GM10248 (cell line): ENCODE measurements around the gene RNF123.

Source experiments
- CTCF ChIA-PET: fragments of 300-600 bp; sonication (Branson Sonifier 250); formaldehyde crosslinking; extraction: SDS; loops from one replicate; lab custom pipeline; 2021; ENCODE audit warnings: antibody characterized with exemption; lab: Yijun Ruan, JAX
- POLR2A ChIA-PET: fragments of 350-650 bp; sonication (Branson Sonifier 250); formaldehyde crosslinking; extraction: SDS; loops from one replicate; lab custom pipeline; 2020; ENCODE audit warnings: antibody characterized with exemption; lab: Yijun Ruan, JAX
- DNase-seq: peaks from one replicate; pipeline ENCODE4 v3.0.0; 2012; ENCODE audit errors: extremely low spot score
- TF ChIP-seq, protein P1 (sequence below): IDR thresholded peaks from 2 replicates; pipeline ENCODE4 v1.5.1; 2012; ENCODE audit warnings: mild to moderate bottlenecking, low read depth; ENCODE audit errors: extremely low read depth, missing control alignments, control extremely low read depth

Gene RNF123

DNA sequence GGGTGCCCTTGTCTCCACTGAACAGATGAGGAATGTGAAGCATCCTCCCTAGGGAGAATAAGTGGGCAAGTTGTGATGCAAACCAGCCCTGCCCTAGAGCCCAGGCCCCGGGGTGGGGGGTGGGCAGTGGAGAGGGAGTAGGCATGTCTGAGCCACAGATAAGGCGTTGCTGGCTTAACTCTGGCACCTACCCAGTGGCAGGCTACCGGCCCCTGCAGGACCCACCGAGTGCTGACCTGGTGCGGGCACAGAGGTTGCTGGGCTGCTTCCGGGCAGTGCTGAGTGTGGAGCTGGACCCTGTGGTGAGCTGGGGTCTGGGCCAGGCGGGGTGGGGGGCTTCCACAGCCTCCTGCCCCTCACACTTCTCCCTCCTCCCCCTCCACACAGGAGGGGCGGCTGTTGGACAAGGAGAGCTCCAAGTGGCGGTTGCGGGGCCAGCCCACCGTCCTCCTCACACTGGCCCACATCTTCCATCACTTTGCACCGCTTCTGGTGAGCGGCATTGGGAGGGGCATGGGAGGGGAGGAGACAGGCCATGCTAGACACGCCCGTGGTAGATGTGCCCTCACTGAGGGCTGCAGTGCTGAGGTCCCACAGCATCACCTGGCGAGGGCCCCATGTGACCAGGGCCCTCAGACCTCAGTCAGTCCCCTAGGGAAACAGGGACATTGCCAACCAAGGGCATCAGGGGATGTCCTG, 10.1 kb downstream of the RNF123 start:
- DNase-seq, result no peak
- ChIA-PET POLR2A (no interaction called here), CTCF (interaction anchor here (1.3 kb wide), 1 partner anchor 160 kb away, joined by 5 read pairs; no protein-coding TSS in a partner anchor)
- TF ChIP-seq, protein P1, sequence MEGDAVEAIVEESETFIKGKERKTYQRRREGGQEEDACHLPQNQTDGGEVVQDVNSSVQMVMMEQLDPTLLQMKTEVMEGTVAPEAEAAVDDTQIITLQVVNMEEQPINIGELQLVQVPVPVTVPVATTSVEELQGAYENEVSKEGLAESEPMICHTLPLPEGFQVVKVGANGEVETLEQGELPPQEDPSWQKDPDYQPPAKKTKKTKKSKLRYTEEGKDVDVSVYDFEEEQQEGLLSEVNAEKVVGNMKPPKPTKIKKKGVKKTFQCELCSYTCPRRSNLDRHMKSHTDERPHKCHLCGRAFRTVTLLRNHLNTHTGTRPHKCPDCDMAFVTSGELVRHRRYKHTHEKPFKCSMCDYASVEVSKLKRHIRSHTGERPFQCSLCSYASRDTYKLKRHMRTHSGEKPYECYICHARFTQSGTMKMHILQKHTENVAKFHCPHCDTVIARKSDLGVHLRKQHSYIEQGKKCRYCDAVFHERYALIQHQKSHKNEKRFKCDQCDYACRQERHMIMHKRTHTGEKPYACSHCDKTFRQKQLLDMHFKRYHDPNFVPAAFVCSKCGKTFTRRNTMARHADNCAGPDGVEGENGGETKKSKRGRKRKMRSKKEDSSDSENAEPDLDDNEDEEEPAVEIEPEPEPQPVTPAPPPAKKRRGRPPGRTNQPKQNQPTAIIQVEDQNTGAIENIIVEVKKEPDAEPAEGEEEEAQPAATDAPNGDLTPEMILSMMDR, result no peak

DNA sequence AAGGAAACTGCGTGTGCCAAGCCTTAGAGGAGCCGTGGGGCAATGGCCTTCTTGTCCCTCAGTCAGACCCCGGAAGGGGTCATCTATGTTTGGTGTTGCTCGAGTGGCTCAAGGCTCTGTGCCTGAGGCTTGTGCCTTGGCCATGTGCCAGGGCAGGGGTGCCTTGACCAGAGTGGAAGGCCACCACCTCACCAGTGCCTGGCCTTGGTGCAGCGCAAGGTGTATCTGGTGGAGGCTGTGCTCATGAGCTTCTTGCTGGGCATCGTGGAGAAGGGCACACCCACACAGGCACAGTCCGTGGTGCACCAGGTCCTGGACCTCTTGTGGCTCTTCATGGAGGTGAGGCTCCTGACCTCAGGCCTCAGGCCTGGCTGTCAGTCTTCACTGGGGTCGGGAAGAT, 10.7 kb downstream of the RNF123 start:
- no peak for DNase-seq
- TF ChIP-seq, protein P1, result no peak
- ChIA-PET POLR2A (no interaction called here), CTCF (interaction anchor here (1.3 to 5.0 kb wide), 2 partner anchors 19 to 160 kb away, joined by 5 to 37 read pairs; partner anchors contain the start of gene AMIGO3)

DNA sequence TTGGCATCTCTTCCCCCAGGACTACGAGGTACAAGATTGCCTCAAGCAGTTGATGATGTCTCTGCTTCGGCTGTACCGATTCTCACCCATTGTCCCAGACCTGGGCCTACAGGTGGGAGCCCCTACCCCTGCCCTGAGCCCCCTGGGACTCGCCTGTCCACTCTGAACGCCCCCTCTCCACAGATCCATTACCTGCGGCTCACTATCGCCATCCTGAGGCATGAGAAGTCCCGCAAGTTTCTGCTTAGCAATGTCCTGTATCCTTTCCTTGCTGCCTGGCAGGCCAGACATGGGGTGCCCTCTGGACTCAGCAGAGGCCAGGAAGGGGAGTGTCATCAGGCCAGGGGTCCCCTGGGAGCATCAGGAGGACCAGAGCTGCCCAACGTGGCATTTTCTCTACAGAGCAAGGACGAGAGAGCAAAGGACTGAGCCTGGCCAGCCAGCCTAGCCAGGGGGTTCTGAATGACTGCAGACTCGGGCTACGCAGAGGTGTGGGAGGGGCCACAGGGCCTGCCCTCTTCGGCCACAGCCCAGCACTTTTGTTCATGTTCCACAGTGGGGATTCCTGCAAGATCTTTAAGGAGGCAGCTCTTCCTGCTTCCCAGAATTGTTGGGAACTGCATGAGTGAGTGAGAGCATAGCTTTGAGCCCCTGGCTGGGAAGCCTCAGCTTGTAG, 11.2 kb downstream of the RNF123 start:
- ChIA-PET POLR2A (no interaction called here), CTCF (interaction anchor here (0.9 to 5.0 kb wide), 5 partner anchors 18 to 161 kb away, joined by 3 to 37 read pairs (median 13); partner anchors contain the start of gene AMIGO3)
- no peak for DNase-seq
- TF ChIP-seq, protein P1, result peak; percentile 9

DNA sequence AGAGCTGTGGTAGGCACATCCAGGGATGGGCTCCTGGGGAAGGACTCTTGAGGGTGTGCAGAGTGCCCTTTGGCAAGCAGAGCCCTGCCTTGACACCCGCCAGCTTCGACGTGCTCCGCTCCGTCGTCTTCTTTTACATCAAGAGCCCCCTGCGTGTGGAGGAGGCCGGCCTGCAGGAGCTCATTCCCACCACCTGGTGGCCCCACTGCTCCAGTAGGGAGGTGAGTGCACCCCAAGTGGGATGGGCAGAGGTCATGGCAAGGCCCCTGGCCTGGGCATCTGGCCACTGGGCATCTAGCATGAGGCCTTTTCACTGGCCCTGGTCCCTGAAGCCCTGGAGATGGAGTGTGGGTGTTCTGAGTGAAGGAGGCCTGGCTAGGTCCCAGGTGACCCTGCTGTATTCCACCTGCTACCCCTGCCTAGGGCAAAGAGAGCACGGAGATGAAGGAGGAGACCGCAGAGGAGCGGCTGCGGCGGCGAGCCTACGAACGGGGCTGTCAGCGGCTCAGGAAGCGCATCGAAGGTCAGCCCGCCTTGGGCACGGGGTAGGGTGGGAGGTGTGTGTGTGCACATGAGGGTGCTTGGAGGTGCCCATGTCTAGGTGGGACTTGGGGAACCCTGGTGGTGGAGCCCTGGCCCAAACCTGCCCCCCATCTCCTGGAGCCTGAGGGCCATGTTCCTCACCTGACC, 12.2 kb downstream of the RNF123 start:
- CTCF ChIA-PET, result interaction anchor here (0.9 to 5.0 kb wide), 5 partner anchors 17 to 162 kb away, joined by 3 to 37 read pairs (median 13); partner anchors contain the start of gene AMIGO3
- DNase-seq, result no peak
- TF ChIP-seq, protein P1, result peak; percentile 9
- POLR2A ChIA-PET, result no interaction called here

DNA sequence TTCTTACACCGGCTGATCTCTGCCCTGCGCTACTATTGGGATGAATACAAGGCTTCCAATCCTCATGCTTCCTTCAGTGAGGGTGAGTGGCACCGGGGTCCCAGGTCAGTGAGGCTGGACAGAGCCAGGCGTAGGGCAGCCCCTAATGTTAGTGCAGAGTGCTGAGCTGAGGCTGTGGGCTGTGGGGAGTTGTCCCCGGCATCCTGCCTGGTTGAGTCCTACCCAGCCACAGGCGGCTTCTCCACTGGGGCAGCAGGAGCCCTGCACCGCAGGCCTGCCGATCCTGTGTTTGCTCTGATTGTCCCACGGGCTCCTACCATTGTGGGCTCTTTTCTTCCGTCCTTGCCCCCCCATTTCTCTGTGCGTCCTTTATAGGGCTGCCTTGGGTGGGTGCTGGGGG, 13.3 kb downstream of the RNF123 start:
- ChIA-PET CTCF (interaction anchor here (1.1 to 5.0 kb wide), 5 partner anchors 16 to 163 kb away, joined by 3 to 37 read pairs (median 7); partner anchors contain the start of genes AMIGO3, GMPPB and INKA1), POLR2A (no interaction called here)
- DNase-seq, result no peak
- TF ChIP-seq, protein P1, result no peak

DNA sequence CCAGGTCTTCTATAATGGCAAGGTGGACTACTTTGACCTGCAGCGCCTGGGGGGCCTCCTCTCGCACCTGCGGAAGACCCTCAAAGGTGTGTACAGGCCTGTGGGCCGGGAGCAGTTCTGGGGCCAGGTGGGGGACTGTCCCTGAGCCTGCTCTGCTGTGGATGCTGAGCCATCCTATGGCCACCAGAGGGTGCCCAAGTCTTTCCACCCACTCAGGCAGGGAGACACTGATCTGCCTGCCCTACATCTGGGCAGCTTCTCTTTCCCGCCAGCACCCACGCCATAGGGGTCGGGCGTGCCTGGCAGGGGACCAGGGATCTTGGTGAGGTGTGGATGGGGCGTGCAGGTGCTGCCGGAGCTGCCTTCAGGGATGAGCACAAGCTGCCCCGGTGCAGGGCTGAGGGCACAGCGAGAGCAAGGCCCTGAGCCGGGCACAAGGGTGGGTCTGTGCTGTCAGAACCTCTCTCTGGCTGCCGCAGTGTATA, 14.1 kb downstream of the RNF123 start:
- CTCF ChIA-PET, result interaction anchor here (0.6 to 5.0 kb wide), 9 partner anchors 10 to 228 kb away, joined by 3 to 37 read pairs (median 5); partner anchors contain the start of genes AMIGO3, GMPPB and INKA1
- POLR2A ChIA-PET, result interaction anchor here (0.5 kb wide), 1 partner anchor 60 kb away, joined by 3 read pairs; no protein-coding TSS in a partner anchor
- peak; percentile 90 for DNase-seq
- TF ChIP-seq, protein P1, result peak; percentile 85
